ENCODE data around the gene FAM24B.

FAM24B gene

DNA sequence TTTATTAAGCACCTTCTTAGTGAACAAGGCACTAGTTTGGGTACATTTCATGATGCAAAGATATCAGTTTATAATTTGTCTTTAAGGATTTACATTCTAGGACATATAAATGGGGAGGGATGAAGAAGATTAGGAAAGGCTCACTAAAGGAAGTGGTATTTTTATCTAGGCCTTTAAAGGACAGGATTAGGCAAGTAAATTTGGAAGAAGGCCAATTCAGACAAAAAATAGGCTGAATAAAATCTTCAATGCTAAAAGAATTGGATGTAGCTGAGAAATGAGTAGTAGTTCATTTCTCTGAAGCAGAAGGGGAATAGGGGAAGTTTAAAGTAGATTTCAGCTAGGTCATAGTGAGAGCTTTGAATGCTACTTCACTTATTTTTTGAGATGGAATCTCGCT, 4.8 kb upstream of the FAM24B start:
- DNase-seq (ENCODE audit: low read depth) = no peak
- TF ChIP-seq, protein P1, sequence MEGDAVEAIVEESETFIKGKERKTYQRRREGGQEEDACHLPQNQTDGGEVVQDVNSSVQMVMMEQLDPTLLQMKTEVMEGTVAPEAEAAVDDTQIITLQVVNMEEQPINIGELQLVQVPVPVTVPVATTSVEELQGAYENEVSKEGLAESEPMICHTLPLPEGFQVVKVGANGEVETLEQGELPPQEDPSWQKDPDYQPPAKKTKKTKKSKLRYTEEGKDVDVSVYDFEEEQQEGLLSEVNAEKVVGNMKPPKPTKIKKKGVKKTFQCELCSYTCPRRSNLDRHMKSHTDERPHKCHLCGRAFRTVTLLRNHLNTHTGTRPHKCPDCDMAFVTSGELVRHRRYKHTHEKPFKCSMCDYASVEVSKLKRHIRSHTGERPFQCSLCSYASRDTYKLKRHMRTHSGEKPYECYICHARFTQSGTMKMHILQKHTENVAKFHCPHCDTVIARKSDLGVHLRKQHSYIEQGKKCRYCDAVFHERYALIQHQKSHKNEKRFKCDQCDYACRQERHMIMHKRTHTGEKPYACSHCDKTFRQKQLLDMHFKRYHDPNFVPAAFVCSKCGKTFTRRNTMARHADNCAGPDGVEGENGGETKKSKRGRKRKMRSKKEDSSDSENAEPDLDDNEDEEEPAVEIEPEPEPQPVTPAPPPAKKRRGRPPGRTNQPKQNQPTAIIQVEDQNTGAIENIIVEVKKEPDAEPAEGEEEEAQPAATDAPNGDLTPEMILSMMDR (IDR thresholded peaks at IDR 0.05; ENCODE audit: low read depth, low read length) = no peak
- TF ChIP-seq, protein P2, sequence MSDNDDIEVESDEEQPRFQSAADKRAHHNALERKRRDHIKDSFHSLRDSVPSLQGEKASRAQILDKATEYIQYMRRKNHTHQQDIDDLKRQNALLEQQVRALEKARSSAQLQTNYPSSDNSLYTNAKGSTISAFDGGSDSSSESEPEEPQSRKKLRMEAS (IDR thresholded peaks at IDR 0.05; ENCODE audit: low read depth, low read length) = no peak
- TF ChIP-seq POLR2A (IDR thresholded peaks at IDR 0.05; ENCODE audit: extremely low read depth, insufficient read length) = no peak
- no peak for TF ChIP-seq MYC (IDR thresholded peaks at IDR 0.05; ENCODE audit: low read depth, low read length)
- H3K4me3 ChIP-seq (ENCODE audit: low read depth, low read length) = no peak overlapping the region

DNA sequence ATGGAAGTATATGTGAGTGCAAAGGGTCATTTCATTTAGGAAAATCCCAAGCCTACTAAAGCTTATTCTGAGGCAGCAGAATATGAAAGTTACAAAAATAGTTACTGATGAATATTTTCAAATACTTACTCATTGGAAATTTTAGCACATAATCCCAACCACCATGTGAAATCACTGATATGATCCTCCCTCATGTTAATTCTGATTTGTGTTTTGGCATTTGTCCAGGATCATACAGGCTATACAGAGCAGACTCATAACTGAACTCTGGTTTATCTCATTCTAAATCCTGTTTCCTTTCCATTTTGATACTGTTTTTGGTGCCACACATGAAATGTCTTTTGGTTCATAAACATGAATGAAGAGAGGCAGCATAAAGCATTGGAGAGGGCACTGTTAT, 3.4 kb upstream of the FAM24B start:
- DNase-seq (ENCODE audit: low read depth) = no peak
- H3K4me3 ChIP-seq (ENCODE audit: low read depth, low read length) = no peak overlapping the region
- TF ChIP-seq MYC (IDR thresholded peaks at IDR 0.05; ENCODE audit: low read depth, low read length) (no peak), POLR2A (IDR thresholded peaks at IDR 0.05; ENCODE audit: extremely low read depth, insufficient read length) (no peak)
- TF ChIP-seq, protein P2 (IDR thresholded peaks at IDR 0.05; ENCODE audit: low read depth, low read length) = no peak
- TF ChIP-seq, protein P1 (IDR thresholded peaks at IDR 0.05; ENCODE audit: low read depth, low read length) = no peak

DNA sequence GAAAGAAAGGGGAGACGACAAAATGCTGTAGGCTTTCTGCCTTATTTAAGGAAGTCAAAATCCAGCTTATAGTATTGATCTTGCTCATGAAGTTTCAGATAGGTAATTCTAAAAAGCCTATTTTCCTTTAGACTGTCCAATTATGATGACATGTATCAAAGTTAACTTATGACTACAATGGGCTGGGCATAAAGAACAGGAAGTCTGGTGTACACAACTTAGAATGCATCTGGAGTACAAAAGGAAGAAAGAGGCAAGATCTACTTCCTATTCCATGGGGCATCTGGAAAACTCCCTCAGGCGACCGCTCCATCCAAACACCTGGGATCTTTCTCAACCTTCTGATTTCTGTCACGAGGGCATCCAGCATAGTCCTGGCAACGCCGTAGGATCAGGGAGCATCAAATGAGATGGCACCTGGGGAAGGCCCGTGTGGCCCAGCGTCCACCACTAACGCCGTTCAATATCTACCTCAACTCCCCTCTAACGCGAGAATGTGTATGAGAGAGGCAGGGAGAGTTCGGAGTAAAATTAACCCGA, 512 bp downstream of the FAM24B start:
- TF ChIP-seq, protein P1 (IDR thresholded peaks at IDR 0.05; ENCODE audit: low read depth, low read length) = no peak
- TF ChIP-seq POLR2A (IDR thresholded peaks at IDR 0.05; ENCODE audit: extremely low read depth, insufficient read length) (no peak), MYC (IDR thresholded peaks at IDR 0.05; ENCODE audit: low read depth, low read length) (no peak)
- DNase-seq (ENCODE audit: low read depth) = peak; percentile 35
- H3K4me3 ChIP-seq (ENCODE audit: low read depth, low read length) = peak overlapping the region; percentile 86

DNA sequence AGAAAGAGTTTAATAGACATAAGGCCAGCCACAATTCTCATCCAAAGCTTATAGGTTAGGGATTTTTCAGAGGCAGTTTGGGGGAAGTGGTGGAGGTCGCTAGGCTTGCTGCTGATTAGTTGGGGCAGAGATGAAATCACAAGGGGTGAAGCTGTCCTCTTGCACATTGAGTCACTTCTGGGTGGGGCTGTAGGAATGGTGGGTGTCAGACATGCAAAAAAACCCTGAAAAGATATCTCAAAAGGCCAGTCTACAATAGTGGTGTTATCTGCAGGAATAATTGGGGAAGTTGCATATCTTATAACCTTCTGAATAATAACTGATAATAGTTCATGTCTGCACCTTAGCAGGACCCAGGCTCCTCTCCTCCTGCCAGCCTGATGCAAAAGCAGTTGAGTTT, 2.1 kb downstream of the FAM24B start:
- no peak for TF ChIP-seq POLR2A (IDR thresholded peaks at IDR 0.05; ENCODE audit: extremely low read depth, insufficient read length)
- TF ChIP-seq MYC (IDR thresholded peaks at IDR 0.05; ENCODE audit: low read depth, low read length) = no peak
- TF ChIP-seq, protein P1 (IDR thresholded peaks at IDR 0.05; ENCODE audit: low read depth, low read length) = no peak
- TF ChIP-seq, protein P2 (IDR thresholded peaks at IDR 0.05; ENCODE audit: low read depth, low read length) = no peak
- H3K4me3 ChIP-seq (ENCODE audit: low read depth, low read length) = no peak overlapping the region
- no peak for DNase-seq (ENCODE audit: low read depth)

DNA sequence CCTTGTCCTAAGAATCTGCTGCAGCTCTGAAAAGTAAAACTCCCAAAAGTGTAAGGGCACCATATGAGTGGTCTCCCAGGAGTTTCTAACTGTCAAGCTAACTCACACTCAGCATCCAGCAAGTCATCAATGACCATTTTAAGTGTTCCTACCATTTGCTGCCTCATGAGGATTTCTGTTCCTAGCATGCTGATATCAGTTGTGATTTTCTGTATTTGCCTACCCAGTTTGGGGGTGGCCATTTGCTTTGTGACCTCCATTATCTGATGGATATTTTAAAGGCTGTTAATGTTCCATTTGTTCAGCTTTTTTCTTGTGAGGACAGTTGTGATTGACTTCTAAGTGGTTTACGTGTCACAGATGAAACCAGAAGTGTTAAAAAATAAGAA, 2.9 kb downstream of the FAM24B start:
- DNase-seq (ENCODE audit: low read depth) = no peak
- H3K4me3 ChIP-seq (ENCODE audit: low read depth, low read length) = no peak overlapping the region
- TF ChIP-seq POLR2A (IDR thresholded peaks at IDR 0.05; ENCODE audit: extremely low read depth, insufficient read length) (no peak), MYC (IDR thresholded peaks at IDR 0.05; ENCODE audit: low read depth, low read length) (no peak)
- TF ChIP-seq, protein P1 (IDR thresholded peaks at IDR 0.05; ENCODE audit: low read depth, low read length) = no peak
- TF ChIP-seq, protein P2 (IDR thresholded peaks at IDR 0.05; ENCODE audit: low read depth, low read length) = no peak
